GM21528 (cell line): ENCODE measurements around the gene AFTPH.

Source experiments
- ATAC-seq: cut with Tn5 transposase; IDR thresholded peaks from one replicate; pipeline ENCODE4 v1.9.1; 2021; ENCODE audit warnings: mild to moderate bottlenecking, moderate library complexity; ENCODE audit not compliant: unreplicated experiment, low FRiP score

The AFTPH gene

GRCh38 chr2:64608867-64609226 lies 84.7 kb downstream of the AFTPH start:
- peak; percentile 3 for ATAC-seq

- peak; percentile 46 for ATAC-seq
Observed at GRCh38 chr2:64609227-64609941, 85.3 kb downstream of the AFTPH start.

GRCh38 chr2:64609942-64610281 lies 85.8 kb downstream of the AFTPH start:
- no peak for ATAC-seq

GRCh38 chr2:64610316-64610855 lies 86.3 kb downstream of the AFTPH start:
- no peak for ATAC-seq

GRCh38 chr2:64612575-64613195 lies 88.6 kb downstream of the AFTPH start:
- ATAC-seq: no peak

GRCh38 chr2:64613276-64613675 lies 89.1 kb downstream of the AFTPH start:
- no peak for ATAC-seq

- no peak for ATAC-seq
Observed at GRCh38 chr2:64615192-64615763, 91.2 kb downstream of the AFTPH start.

GRCh38 chr2:64615844-64616536 lies 91.9 kb downstream of the AFTPH start:
- no peak for ATAC-seq

GRCh38 chr2:64617631-64618151 lies 93.6 kb downstream of the AFTPH start:
- no peak for ATAC-seq

GRCh38 chr2:64620661-64621060 lies 96.5 kb downstream of the AFTPH start:
- no peak for ATAC-seq

GRCh38 chr2:64622443-64623241 lies 98.5 kb downstream of the AFTPH start:
- no peak for ATAC-seq

- no peak for ATAC-seq
Observed at GRCh38 chr2:64623242-64623850, 99.2 kb downstream of the AFTPH start.

GRCh38 chr2:64624108-64624610 lies 100.0 kb downstream of the AFTPH start:
- no peak for ATAC-seq

GRCh38 chr2:64624862-64625261 lies 100.7 kb downstream of the AFTPH start:
- no peak for ATAC-seq

- ATAC-seq: no peak
Observed at GRCh38 chr2:64625299-64626145, 101.4 kb downstream of the AFTPH start.

- ATAC-seq: no peak
Observed at GRCh38 chr2:64626146-64626809, 102.2 kb downstream of the AFTPH start.

- no peak for ATAC-seq
Observed at GRCh38 chr2:64626963-64627760, 103.0 kb downstream of the AFTPH start.
